WTC11 (cell line): ENCODE data around the gene JAKMIP1.

Experiments used
- ATF1 ChIP-seq: sonication (generic); formaldehyde crosslinking; IDR thresholded peaks from 2 replicates; pipeline ENCODE4 v1.8.1; 2023; ENCODE audit warnings: mild to moderate bottlenecking, moderate library complexity, missing genetic modification reagents
- ATF3 ChIP-seq: sonication (generic); formaldehyde crosslinking; conservative IDR thresholded peaks from 2 replicates; pipeline ENCODE4 v1.8.1; 2022; ENCODE audit warnings: mild to moderate bottlenecking, missing genetic modification reagents
- CREB1 ChIP-seq: sonication (generic); formaldehyde crosslinking; IDR thresholded peaks from 2 replicates; pipeline ENCODE4 v1.8.0; 2023; ENCODE audit warnings: mild to moderate bottlenecking, missing genetic modification reagents
- ETV6 ChIP-seq: sonication (generic); formaldehyde crosslinking; IDR thresholded peaks from 2 replicates; pipeline ENCODE4 v1.8.1; 2022; ENCODE audit warnings: mild to moderate bottlenecking, missing genetic modification reagents
- FOXJ3 ChIP-seq: sonication (generic); formaldehyde crosslinking; IDR thresholded peaks from 2 replicates; pipeline ENCODE4 v1.9.0; 2021; ENCODE audit warnings: missing genetic modification reagents, mild to moderate bottlenecking, borderline replicate concordance
- HMGXB4 ChIP-seq: sonication (generic); formaldehyde crosslinking; IDR thresholded peaks from 2 replicates; pipeline ENCODE4 v1.8.1; 2023; ENCODE audit warnings: mild to moderate bottlenecking, moderate library complexity, missing genetic modification reagents
- MXD4 ChIP-seq: fragments of 250-450 bp; sonication (Bioruptor Pico); IDR thresholded peaks from 2 replicates; pipeline ENCODE4 v1.8.0; 2021; ENCODE audit warnings: mild to moderate bottlenecking, moderate library complexity, borderline replicate concordance
- USF2 ChIP-seq: sonication (generic); formaldehyde crosslinking; IDR thresholded peaks from 2 replicates; pipeline ENCODE4 v1.8.1; 2023; ENCODE audit warnings: mild to moderate bottlenecking, missing genetic modification reagents, moderate library complexity
- ZBTB43 ChIP-seq: sonication (generic); formaldehyde crosslinking; IDR thresholded peaks from 2 replicates; pipeline ENCODE4 v1.8.1; 2023; ENCODE audit warnings: mild to moderate bottlenecking, missing genetic modification reagents
- ZNF121 ChIP-seq: sonication (generic); formaldehyde crosslinking; IDR thresholded peaks from 2 replicates; pipeline ENCODE4 v1.8.0; 2023; ENCODE audit warnings: missing genetic modification reagents
- TF ChIP-seq, protein P1 (sequence below): fragments of 200-600 bp; IDR thresholded peaks from 2 replicates; pipeline ENCODE4 v1.8.0; 2022; ENCODE audit warnings: antibody characterized with exemption

DNA sequence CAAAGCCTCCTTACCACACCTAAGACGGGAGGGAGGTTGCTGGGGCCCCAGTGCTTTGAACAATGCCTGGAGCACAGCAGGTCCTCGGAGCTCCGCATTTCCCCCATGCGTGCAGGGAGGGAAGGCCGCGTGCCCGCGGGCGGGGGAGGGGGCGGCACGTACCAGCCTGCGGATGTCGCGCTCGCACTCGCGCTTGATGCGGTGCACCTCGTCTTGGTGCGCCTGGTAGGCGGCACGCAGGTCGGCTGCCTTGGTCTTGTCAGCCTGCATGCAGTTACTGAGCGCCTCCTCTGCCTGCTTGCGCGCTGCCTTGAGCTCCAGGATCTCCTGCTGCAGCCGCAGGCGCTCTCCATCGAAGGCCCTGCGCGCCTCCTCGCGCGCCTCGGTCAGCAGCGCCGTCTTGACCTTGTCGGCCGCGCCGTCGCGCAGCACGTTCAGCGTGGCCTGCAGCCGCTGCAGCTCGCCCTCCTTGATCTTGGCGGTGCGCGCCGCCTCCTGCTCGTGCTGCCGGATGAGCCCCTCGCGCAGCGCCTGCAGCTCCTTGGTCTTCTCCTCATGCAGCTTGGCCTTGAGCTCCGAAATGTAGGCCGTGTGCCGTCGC, 94.9 kb downstream of the JAKMIP1 start:
- TF ChIP-seq ETV6 (CRISPR knock-in tag) (peak; percentile 53; the same call in 1 of the 2 replicates), ATF3 (CRISPR knock-in tag) (no peak), ZBTB43 (CRISPR knock-in tag) (peak; percentile 56; the same call in 1 of the 2 replicates), ATF1 (CRISPR knock-in tag) (no peak), ZNF121 (0 out of 2 replicates have a peak, but pooled peaks have one; percentile 10), HMGXB4 (CRISPR knock-in tag) (no peak), FOXJ3 (no peak), CREB1 (CRISPR knock-in tag) (no peak), MXD4 (CRISPR knock-in tag) (no peak), USF2 (CRISPR knock-in tag) (peak; percentile 27; the same call in 1 of the 2 replicates)
- TF ChIP-seq, protein P1, sequence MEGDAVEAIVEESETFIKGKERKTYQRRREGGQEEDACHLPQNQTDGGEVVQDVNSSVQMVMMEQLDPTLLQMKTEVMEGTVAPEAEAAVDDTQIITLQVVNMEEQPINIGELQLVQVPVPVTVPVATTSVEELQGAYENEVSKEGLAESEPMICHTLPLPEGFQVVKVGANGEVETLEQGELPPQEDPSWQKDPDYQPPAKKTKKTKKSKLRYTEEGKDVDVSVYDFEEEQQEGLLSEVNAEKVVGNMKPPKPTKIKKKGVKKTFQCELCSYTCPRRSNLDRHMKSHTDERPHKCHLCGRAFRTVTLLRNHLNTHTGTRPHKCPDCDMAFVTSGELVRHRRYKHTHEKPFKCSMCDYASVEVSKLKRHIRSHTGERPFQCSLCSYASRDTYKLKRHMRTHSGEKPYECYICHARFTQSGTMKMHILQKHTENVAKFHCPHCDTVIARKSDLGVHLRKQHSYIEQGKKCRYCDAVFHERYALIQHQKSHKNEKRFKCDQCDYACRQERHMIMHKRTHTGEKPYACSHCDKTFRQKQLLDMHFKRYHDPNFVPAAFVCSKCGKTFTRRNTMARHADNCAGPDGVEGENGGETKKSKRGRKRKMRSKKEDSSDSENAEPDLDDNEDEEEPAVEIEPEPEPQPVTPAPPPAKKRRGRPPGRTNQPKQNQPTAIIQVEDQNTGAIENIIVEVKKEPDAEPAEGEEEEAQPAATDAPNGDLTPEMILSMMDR, result no peak
